GM21447 (cell line): ENCODE data around the gene SMC5.
"Not testable (repeated sequence)": the region's sequence is repeated elsewhere in the genome, so short reads cannot be mapped to it uniquely, and the experiment has no call there.

Experiments used
- ATAC-seq: cut with Tn5 transposase; IDR thresholded peaks from one replicate; pipeline ENCODE4 v1.9.1; 2021; ENCODE audit not compliant: unreplicated experiment

SMC5 gene

GRCh38 chr9:70258692-70259511 is at the start of gene SMC5:
Gene SMC5 (plus strand): TSS chr9:70258978. CDS start chr9:70259079, 101 bp downstream.
- peak; percentile 75 for ATAC-seq

- ATAC-seq = no peak
Measured at GRCh38 chr9:70217029-70217428, 41.7 kb upstream of the SMC5 start.

- ATAC-seq = no peak
Measured at GRCh38 chr9:70218767-70219166, 40.0 kb upstream of the SMC5 start.

DNA sequence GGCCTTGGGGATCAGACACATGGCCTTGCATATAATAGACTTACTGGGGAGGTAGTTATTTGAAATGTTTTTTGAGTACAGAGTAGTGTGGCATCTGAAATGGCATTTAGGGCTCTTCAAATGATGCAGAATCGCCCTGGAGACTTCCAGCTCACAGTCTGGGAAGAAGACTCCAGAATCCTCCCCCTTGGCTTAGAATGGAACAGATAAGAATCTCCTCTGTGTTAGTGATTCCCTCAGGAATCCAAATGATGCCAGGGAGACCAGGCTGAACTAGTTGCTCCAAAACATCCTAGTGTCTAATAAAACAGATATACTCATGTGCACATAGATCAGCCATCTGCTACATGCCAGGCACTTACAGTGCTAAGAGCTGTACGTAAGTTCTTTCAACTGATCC is 38.6 kb upstream of the SMC5 start:
- ATAC-seq = no peak

DNA sequence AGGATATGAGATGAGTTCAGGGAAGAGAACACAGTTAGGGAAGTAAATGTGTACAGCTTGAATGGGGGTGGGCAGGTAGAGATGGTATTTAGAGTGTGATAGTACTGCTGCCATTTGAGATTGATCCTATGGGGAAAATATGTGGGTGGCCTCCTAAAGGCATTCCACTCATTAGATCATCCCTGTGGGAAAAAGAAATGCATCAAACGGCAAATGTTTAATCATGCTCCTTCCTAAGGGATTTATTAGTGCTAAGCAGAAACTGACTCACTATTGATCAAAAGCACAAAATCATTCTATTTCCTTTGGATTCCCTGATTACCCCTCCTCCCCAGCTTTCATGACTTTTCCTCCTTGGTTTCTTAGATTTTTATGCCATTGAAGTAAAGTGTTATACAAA is 36.4 kb upstream of the SMC5 start:
- no peak for ATAC-seq

DNA sequence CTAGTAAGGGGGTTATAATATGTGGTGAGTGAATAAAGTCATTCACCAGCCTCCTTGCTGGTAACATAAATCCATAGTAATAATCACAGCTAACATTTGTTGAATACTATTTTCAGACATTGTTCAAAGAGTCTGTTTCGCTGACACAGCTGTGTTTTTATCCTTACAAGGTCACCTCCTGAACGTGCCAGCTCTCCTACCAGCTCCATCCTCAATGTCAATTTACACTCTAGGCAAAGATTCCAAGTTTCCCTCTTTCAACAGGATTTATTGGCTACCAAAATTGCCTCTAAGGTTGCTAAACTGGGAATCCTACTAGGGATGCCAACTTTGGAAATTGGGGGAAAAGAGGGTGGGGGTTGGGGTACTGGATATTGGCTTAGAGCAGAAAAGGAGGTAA is 30.7 kb upstream of the SMC5 start:
- no peak for ATAC-seq

- no peak for ATAC-seq
Measured at GRCh38 chr9:70228611-70229010, 30.2 kb upstream of the SMC5 start.

- no peak for ATAC-seq
Measured at GRCh38 chr9:70229026-70229425, 29.8 kb upstream of the SMC5 start.

- ATAC-seq = no peak
Measured at GRCh38 chr9:70229579-70229978, 29.2 kb upstream of the SMC5 start.

- no peak for ATAC-seq
Measured at GRCh38 chr9:70232476-70232875, 26.3 kb upstream of the SMC5 start.

DNA sequence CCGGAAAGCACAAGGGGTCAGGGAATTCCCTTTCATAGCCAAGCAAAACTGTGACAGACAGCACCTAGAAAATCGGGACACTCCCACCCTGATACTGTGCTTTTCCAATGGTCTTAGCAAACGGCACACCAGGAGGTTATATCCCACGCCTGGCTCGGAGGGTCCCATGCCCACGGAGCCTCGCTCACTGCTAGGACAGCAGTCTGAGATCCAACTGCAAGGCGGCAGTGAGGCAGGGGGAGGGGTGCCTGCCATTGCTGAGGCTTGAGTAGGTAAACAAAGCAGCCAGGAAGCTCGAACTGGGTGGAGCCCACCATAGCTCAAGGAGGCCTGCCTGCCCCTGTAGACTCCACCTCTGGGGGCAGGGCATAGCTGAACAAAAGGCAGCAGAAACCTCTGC is 24.6 kb upstream of the SMC5 start:
- ATAC-seq = not testable (repeated sequence)

DNA sequence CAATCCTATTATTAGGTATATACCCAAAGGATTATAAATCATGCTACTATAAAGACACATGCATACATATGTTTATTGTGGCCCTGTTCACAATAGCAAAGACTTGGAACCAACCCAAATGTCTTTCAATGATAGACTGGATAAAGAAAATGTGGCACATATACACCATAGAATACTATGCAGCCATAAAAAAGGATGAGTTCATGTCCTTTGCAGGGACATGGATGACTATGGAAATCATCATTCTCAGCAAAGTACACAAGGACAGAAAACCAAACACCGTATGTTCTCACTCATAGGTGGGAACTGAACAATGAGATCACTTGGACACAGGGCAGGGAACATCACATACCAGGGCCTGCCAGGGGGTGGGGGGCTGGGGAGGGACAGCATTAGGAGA is 12.8 kb upstream of the SMC5 start:
- ATAC-seq = not testable (repeated sequence)

DNA sequence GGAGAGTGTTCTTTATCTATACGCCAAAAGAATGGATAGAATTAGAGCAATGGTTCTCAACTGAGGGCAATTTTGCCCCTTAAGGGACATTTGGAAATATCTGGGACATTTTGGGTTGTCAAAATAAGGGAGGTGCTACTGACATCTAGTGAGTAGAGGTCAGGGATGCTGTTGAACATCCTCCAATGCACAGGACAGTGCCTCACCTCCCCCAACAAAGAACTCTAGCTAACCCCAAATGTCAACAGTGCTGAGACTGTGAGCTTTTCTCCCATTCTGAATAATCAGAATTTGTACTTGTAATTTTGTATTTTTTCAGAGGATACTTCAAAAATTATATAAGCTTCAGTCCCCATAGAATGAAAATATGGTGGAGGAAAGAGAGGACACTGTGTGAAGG is 8.6 kb upstream of the SMC5 start:
- no peak for ATAC-seq

DNA sequence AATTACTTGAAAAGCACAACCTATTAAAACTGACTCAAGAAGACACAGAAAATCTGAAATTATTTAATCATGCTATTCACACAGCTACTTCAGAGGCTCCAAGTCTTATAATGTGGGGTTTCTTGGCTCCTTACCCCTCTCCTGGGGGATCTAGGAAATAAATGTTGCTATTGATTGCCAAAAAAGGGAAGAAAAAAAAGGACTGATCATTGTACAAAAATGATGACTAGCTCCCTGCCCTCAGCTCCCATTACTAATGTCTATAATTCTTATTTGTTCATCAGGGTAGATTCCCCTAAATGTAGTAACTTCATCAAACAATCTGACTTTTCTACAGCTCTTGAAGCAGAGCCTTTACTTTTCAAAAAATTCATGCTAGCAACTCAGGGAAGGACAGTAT is 3.3 kb upstream of the SMC5 start:
- ATAC-seq = no peak

GRCh38 chr9:70256123-70256551 is 2.6 kb upstream of the SMC5 start:
- ATAC-seq = no peak

- no peak for ATAC-seq
Measured at GRCh38 chr9:70257502-70257901, 1.3 kb upstream of the SMC5 start.

DNA sequence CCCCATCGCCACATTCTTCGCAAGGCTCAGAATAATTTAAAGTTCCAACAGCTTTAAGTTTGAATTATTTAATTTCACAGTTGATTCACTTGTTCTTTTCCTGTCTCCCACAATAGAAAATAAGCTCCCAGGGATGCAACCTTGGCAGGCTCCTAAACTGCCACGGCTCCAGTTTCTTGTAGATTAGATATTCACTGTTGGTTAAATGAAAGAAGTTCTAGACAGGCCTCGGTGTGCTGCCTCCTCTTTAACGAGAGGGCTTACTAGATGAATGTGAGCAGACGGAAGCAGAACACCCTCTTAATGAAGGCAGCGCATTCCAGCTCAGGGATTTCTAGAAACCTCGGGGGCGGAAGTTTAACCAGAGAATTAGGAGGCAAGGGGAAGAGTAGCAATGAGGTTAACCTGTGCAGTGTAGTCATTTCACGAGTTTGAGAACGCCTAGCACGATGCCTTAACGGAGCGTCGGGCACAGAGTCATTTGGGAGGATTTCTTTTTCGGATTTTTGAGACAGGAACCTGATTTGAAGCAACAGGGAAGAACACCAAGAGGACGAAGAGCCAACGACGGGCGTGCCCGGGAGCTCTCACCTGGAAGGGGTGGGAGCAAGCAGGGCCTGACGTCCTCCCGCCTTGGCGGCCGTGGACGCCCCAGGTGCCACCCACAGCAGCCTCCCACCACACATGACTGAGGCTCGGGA is 637 bp upstream of the SMC5 start:
- ATAC-seq = peak; percentile 42

DNA sequence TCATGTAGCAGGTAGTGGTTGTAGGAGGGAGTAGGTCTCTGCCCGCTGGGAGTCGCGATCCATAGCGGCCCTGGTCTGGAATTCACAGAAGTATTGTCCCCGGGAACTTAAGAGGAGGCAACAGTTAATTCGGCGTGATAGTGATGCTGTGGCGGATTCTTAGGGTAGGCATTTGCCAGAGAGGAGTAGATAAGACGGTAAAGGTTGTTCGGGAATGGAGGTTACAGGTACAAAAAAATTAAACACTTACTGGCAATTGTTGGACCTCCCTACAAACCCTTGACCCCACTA is 679 bp downstream of the SMC5 start:
- no peak for ATAC-seq

DNA sequence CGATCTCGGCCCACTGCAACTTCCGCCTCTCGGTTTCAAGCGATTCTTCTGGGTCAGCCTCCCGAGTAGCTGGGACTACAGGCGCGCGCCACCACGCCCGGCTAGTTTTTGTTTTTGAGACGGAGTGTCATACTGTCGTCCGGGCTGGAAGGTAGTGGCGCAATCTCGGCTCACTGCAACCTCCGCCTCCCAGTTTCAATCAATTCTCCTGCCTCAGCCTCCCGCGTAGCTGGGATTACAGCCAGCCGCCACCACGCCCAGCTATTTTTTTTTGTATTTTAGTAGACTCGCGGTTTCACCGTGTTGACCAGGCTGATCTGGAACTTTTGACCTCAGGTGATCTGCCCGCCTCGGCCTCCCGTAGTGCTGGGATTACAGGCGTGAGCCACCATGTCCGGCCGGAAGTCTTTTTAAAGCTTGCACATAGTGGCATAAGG is 1.2 kb downstream of the SMC5 start:
- no peak for ATAC-seq

DNA sequence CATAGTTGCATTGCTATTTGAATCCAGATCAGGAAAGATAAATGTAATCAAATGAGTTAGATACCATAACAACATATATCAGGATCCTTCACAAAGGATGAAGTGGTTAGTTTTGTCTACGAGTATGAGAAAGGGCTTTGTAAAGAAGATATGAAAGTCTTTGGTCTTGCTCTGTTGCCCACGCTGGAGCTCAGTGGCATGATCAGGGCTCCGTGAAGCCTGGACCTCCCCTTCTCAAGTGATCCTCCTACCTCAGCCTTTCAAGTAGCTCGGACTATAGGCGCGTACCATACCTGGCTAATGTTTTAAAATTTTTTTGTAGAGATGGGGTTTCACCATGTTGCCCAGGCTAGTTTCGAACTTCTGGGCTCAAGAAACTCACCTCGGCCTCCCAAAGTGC is 1.8 kb downstream of the SMC5 start:
- ATAC-seq = peak; percentile 30

GRCh38 chr9:70261131-70261870 is 2.5 kb downstream of the SMC5 start:
- ATAC-seq = no peak

DNA sequence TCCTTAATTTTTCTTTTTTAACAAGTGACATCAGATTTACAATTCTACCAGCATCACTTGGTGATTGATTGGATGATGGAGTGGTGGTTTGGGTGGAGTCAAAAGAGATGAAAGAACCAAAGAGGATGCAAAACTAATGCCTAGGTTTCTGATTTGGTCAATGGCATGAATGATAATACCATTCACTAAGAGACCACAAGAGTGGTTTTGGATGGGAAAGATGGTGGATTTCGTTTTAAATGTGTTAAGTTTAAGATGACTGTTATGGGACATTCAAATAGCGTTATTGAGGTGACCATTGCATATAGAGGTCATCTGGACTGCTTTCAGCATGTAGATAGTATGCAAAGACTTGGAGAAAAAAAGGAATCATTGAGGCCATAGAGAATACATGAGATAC is 3.6 kb downstream of the SMC5 start:
- no peak for ATAC-seq
